GM23338 (cell line): ENCODE results near the gene TULP1. TPM values are rescaled to one million over a fixed set of nuclear protein-coding genes. Genes with fewer than 3 reads are reported as not detected.

Source experiments
- ATAC-seq: fragments of 200-7000 bp; cut with Tn5 transposase; 3 replicates; pipeline ENCODE4 v1.9.1; 2020
- DNase-seq: peaks from one replicate; pipeline ENCODE4 v3.0.0-alpha.2; 2015; ENCODE audit warnings: low spot score
- H2AFZ ChIP-seq: fragments of 200-600 bp; sonication (generic); 2 replicates; pipeline ENCODE4 v1.8.0; 2016; ENCODE audit warnings: antibody characterized with exemption, mild to moderate bottlenecking, moderate library complexity
- H3F3A ChIP-seq: fragments of 200-600 bp; sonication (generic); replicated peaks from 2 replicates; pipeline ENCODE4 v1.8.0; 2017; ENCODE audit warnings: antibody characterized with exemption, mixed run types, low read depth
- H3K27ac ChIP-seq: fragments of 200-600 bp; sonication (generic); 2 replicates; pipeline ENCODE4 v1.6.1; 2016; ENCODE audit warnings: low read depth
- H3K27me3 ChIP-seq: fragments of 200-600 bp; sonication (generic); 2 replicates; pipeline ENCODE4 v1.8.0; 2016; ENCODE audit warnings: mild to moderate bottlenecking, mixed run types, moderate library complexity; ENCODE audit not compliant: insufficient read depth
- H3K36me3 ChIP-seq: fragments of 200-600 bp; sonication (generic); 2 replicates; pipeline ENCODE4 v1.8.0; 2016; ENCODE audit warnings: mild to moderate bottlenecking; ENCODE audit not compliant: insufficient read depth
- H3K4me1 ChIP-seq: fragments of 200-600 bp; sonication (generic); 2 replicates; pipeline ENCODE4 v1.8.0; 2016; ENCODE audit warnings: mild to moderate bottlenecking, moderate library complexity; ENCODE audit not compliant: insufficient read depth
- H3K4me2 ChIP-seq: fragments of 200-600 bp; sonication (generic); 2 replicates; pipeline ENCODE4 v1.7.1; 2017; ENCODE audit warnings: mixed run types
- H3K4me3 ChIP-seq: fragments of 200-600 bp; sonication (generic); 2 replicates; pipeline ENCODE4 v1.6.1; 2016; ENCODE audit warnings: mixed run types
- H3K79me2 ChIP-seq: fragments of 200-600 bp; sonication (generic); replicated peaks from 2 replicates; pipeline ENCODE4 v1.8.0; 2017; ENCODE audit warnings: mild to moderate bottlenecking; ENCODE audit not compliant: insufficient read depth
- H3K9me2 ChIP-seq: fragments of 200-600 bp; sonication (generic); 2 replicates; pipeline ENCODE4 v1.8.0; 2017; ENCODE audit not compliant: insufficient read depth
- H4K20me1 ChIP-seq: fragments of 200-600 bp; sonication (generic); replicated peaks from 2 replicates; pipeline ENCODE4 v1.8.0; 2017; ENCODE audit warnings: mild to moderate bottlenecking; ENCODE audit not compliant: insufficient read depth
- H3K27ac Mint-ChIP-seq: 2 replicates; pipeline ENCODE4 v1.8.0; 2020; ENCODE audit warnings: inconsistent platforms, mild to moderate bottlenecking, moderate library complexity, mixed read lengths
- H3K27me3 Mint-ChIP-seq: 3 replicates; pipeline ENCODE4 v1.8.0; 2022; ENCODE audit warnings: low read depth, mild to moderate bottlenecking, moderate library complexity, mixed read lengths, inconsistent platforms; ENCODE audit not compliant: insufficient read depth, poor library complexity
- H3K36me3 Mint-ChIP-seq: 3 replicates; pipeline ENCODE4 v1.8.0; 2021; ENCODE audit warnings: low read depth, mild to moderate bottlenecking, inconsistent platforms, moderate library complexity, mixed read lengths
- H3K4me1 Mint-ChIP-seq: 3 replicates; pipeline ENCODE4 v1.8.0; 2020; ENCODE audit warnings: mild to moderate bottlenecking, inconsistent platforms, mixed read lengths
- H3K4me3 Mint-ChIP-seq: 3 replicates; pipeline ENCODE4 v1.8.0; 2021; ENCODE audit warnings: moderate library complexity, mild to moderate bottlenecking, inconsistent platforms, mixed read lengths
- H3K9me3 Mint-ChIP-seq: 3 replicates; pipeline ENCODE4 v1.8.0; 2020; ENCODE audit warnings: moderate library complexity, mild to moderate bottlenecking, inconsistent platforms, mixed read lengths
- CREB1 ChIP-seq: fragments of 250-450 bp; sonication (Bioruptor Pico); IDR thresholded peaks from 2 replicates; pipeline ENCODE4 v1.5.0; 2020; ENCODE audit warnings: low read depth, mild to moderate bottlenecking, moderate library complexity
- CTCF ChIP-seq, 2 experiments: fragments of 200-600 bp in 1 of 2; sonication (generic) in 1 of 2; conservative IDR thresholded peaks; 2 replicates each; pipeline versions ENCODE4 v1.5.1 to v1.6.1; 2016 to 2017; ENCODE audit warnings: antibody characterized with exemption in 2 of 2, low read depth in 2 of 2, mild to moderate bottlenecking in 2 of 2, moderate library complexity in 1 of 2
- ETS1 ChIP-seq: IDR thresholded peaks from 2 replicates; pipeline ENCODE4 v1.6.1; 2016; ENCODE audit warnings: antibody characterized with exemption
- EZH2 ChIP-seq: fragments of 200-600 bp; sonication (generic); IDR thresholded peaks from one replicate; pipeline ENCODE4 v1.8.0; 2017; ENCODE audit warnings: antibody characterized with exemption, mild to moderate bottlenecking, low read depth; ENCODE audit not compliant: unreplicated experiment
- EZH2phosphoT487 ChIP-seq: fragments of 200-600 bp; sonication (generic); IDR thresholded peaks from one replicate; pipeline ENCODE4 v1.8.1; 2018; ENCODE audit warnings: antibody characterized with exemption; ENCODE audit not compliant: unreplicated experiment
- JUNB ChIP-seq: IDR thresholded peaks from one replicate; pipeline ENCODE4 v1.6.1; 2016; ENCODE audit warnings: antibody characterized with exemption; ENCODE audit not compliant: unreplicated experiment
- NANOG ChIP-seq: IDR thresholded peaks from 2 replicates; pipeline ENCODE4 v1.6.1; 2016; ENCODE audit warnings: antibody characterized with exemption, borderline replicate concordance
- POLR2AphosphoS5 ChIP-seq: IDR thresholded peaks from 2 replicates; pipeline ENCODE4 v1.6.1; 2016; ENCODE audit warnings: antibody characterized with exemption, low read depth
- REST ChIP-seq: IDR thresholded peaks from one replicate; pipeline ENCODE4 v1.6.1; 2018; ENCODE audit warnings: antibody characterized with exemption; ENCODE audit not compliant: unreplicated experiment
- STAT1 ChIP-seq: IDR thresholded peaks from one replicate; pipeline ENCODE4 v1.6.1; 2016; ENCODE audit warnings: antibody characterized with exemption; ENCODE audit not compliant: unreplicated experiment
- ZNF114 ChIP-seq: fragments of 250-450 bp; sonication (Bioruptor Pico); IDR thresholded peaks from 2 replicates; pipeline ENCODE4 v1.5.0; 2020; ENCODE audit warnings: mild to moderate bottlenecking, moderate library complexity
- ZNF331 ChIP-seq: fragments of 250-450 bp; sonication (Bioruptor Pico); IDR thresholded peaks from 2 replicates; pipeline ENCODE4 v1.5.0; 2020; ENCODE audit warnings: low read depth, mild to moderate bottlenecking, moderate library complexity
- polyA plus RNA-seq: library from polyadenylated mRNA; unstranded; fragments of >200 nt; fragmentation: Nextera tagmentation; extraction: Ambion mirVana; gene quantifications from 2 replicates; pipeline ENCODE4 v1.2.1, GENCODE V29; 2016
- total RNA-seq: library from RNA; depleted of rRNA; stranded (reverse); fragments of >200 nt; shearing (Covaris generic); gene quantifications from 2 replicates; pipeline ENCODE4 v1.2.3, GENCODE V29; 2014
- TF ChIP-seq, protein P1 (sequence below): fragments of 250-450 bp; sonication (Bioruptor Pico); IDR thresholded peaks from 2 replicates; pipeline ENCODE4 v1.5.0; 2020; ENCODE audit warnings: mild to moderate bottlenecking, moderate library complexity

Gene TULP1
- total and polyA plus RNA-seq, 2 experiments from 2014 or later, result 3.0 to 3.8 TPM

DNA sequence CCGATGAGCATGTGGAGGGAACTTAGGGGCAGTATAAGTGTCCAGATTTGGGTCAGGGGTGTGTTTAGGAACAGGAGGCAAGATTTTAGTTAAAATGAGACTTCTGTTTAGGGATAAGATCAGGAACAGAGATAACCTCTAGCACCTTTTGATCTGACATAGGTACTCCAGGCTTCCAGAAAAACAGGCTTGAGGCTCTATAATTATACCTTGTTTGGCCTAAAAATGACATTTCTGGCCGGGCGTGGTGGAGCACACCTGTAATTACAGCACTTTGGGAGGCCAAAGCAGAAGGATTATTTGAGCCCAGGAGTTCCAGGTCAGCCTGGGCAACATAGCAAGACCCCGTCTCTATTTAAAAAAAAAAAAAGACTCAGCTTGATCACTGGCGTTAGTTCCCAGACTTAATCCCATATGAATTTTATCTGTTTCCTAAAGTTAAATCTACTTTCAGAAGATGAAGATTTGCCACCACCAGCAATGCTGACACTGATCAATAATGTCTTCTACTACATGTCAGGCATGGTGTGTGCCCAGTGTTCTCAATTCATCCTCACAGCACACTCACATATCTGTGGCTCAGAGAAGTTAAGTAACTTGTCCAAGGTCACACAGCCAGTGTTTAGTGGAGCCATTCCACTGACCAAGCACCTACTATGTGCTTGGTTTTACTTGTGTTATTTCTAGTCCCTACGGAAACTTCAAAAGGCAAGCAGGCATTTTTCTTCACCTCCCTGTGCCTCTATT, 6.0 kb upstream of the TULP1 start:
- no peak overlapping the region for H3K27ac ChIP-seq
- H3K27me3 ChIP-seq, result no peaks in the 10 kb centered on the region
- H4K20me1 ChIP-seq, result no peaks in the 10 kb centered on the region
- no peak overlapping the region for H3K4me3 ChIP-seq
- 0 out of 2 replicates have a peak, but pooled peaks cover 3% of the 10 kb centered on the region for H3F3A ChIP-seq
- no peak overlapping the region for H3K27ac Mint-ChIP-seq
- no peak overlapping the region for H3K4me2 ChIP-seq
- no peaks in the 10 kb centered on the region for H3K79me2 ChIP-seq
- H3K9me2 ChIP-seq, result no peaks in the 10 kb centered on the region
- no peaks in the 10 kb centered on the region for H3K36me3 Mint-ChIP-seq
- no peak for ATAC-seq
- H3K36me3 ChIP-seq, result no peaks in the 10 kb centered on the region
- H3K4me3 Mint-ChIP-seq, result no peak overlapping the region; the same call in 2 of the 3 replicates
- H3K9me3 Mint-ChIP-seq, result no peaks in the 10 kb centered on the region; the same call in 2 of the 3 replicates
- H3K27me3 Mint-ChIP-seq, result peaks cover 8% of the 10 kb centered on the region
- DNase-seq, result no peak
- H3K4me1 Mint-ChIP-seq, result peaks cover 14% of the 10 kb centered on the region
- H2AFZ ChIP-seq, result no peak overlapping the region
- peaks cover 7% of the 10 kb centered on the region for H3K4me1 ChIP-seq
- TF ChIP-seq EZH2phosphoT487 (no peak), CREB1 (CRISPR knock-in tag) (no peak), ETS1 (no peak), ZNF331 (CRISPR knock-in tag) (no peak), STAT1 (no peak), ZNF114 (no peak), POLR2AphosphoS5 (no peak), JUNB (no peak), CTCF (conservative IDR thresholded peaks at IDR 0.05; ENCODE audit: low read depth in 2 of 2) (no peak), REST (no peak), EZH2 (no peak), NANOG (no peak)
- TF ChIP-seq, protein P1, sequence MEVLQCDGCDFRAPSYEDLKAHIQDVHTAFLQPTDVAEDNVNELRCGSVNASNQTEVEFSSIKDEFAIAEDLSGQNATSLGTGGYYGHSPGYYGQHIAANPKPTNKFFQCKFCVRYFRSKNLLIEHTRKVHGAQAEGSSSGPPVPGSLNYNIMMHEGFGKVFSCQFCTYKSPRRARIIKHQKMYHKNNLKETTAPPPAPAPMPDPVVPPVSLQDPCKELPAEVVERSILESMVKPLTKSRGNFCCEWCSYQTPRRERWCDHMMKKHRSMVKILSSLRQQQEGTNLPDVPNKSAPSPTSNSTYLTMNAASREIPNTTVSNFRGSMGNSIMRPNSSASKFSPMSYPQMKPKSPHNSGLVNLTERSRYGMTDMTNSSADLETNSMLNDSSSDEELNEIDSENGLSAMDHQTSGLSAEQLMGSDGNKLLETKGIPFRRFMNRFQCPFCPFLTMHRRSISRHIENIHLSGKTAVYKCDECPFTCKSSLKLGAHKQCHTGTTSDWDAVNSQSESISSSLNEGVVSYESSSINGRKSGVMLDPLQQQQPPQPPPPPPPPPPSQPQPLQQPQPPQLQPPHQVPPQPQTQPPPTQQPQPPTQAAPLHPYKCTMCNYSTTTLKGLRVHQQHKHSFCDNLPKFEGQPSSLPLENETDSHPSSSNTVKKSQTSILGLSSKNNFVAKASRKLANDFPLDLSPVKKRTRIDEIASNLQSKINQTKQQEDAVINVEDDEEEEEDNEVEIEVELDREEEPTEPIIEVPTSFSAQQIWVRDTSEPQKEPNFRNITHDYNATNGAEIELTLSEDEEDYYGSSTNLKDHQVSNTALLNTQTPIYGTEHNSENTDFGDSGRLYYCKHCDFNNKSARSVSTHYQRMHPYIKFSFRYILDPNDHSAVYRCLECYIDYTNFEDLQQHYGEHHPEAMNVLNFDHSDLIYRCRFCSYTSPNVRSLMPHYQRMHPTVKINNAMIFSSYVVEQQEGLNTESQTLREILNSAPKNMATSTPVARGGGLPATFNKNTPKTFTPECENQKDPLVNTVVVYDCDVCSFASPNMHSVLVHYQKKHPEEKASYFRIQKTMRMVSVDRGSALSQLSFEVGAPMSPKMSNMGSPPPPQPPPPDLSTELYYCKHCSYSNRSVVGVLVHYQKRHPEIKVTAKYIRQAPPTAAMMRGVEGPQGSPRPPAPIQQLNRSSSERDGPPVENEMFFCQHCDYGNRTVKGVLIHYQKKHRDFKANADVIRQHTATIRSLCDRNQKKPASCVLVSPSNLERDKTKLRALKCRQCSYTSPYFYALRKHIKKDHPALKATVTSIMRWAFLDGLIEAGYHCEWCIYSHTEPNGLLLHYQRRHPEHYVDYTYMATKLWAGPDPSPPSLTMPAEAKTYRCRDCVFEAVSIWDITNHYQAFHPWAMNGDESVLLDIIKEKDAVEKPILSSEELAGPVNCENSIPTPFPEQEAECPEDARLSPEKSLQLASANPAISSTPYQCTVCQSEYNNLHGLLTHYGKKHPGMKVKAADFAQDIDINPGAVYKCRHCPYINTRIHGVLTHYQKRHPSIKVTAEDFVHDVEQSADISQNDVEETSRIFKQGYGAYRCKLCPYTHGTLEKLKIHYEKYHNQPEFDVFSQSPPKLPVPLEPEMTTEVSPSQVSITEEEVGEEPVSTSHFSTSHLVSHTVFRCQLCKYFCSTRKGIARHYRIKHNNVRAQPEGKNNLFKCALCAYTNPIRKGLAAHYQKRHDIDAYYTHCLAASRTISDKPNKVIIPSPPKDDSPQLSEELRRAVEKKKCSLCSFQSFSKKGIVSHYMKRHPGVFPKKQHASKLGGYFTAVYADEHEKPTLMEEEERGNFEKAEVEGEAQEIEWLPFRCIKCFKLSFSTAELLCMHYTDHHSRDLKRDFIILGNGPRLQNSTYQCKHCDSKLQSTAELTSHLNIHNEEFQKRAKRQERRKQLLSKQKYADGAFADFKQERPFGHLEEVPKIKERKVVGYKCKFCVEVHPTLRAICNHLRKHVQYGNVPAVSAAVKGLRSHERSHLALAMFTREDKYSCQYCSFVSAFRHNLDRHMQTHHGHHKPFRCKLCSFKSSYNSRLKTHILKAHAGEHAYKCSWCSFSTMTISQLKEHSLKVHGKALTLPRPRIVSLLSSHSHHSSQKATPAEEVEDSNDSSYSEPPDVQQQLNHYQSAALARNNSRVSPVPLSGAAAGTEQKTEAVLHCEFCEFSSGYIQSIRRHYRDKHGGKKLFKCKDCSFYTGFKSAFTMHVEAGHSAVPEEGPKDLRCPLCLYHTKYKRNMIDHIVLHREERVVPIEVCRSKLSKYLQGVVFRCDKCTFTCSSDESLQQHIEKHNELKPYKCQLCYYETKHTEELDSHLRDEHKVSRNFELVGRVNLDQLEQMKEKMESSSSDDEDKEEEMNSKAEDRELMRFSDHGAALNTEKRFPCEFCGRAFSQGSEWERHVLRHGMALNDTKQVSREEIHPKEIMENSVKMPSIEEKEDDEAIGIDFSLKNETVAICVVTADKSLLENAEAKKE (CRISPR knock-in tag), result no peak
